Uterus (tissue), 4 donors: ENCODE results near the gene ANXA4. TPM values are rescaled to one million over a fixed set of nuclear protein-coding genes. Genes with fewer than 3 reads are reported as not detected.
A peak's percentile ranks its signal among the peaks of the same experiment; 100 is the strongest.
"Not testable (repeated sequence)": the region's sequence is repeated elsewhere in the genome, so short reads cannot be mapped to it uniquely, and the experiment has no call there.

Source experiments
- DNase-seq, 2 donors: peaks; one replicate each; pipeline ENCODE4 v3.0.0-alpha.2; 2019 to 2020
- H3K27ac ChIP-seq, 2 donors: fragments of 200-600 bp; sonication (generic); 1 replicate in 1 of 2; 2 replicates in 1 of 2; pipeline ENCODE4 v1.5.1; 2016 to 2018
- H3K27me3 ChIP-seq, 2 donors: fragments of 200-600 bp; sonication (generic); one replicate each; pipeline ENCODE4 v1.5.1; 2018 to 2019; ENCODE audit warnings: control low read depth in 1 of 2
- H3K36me3 ChIP-seq, 2 donors: fragments of 200-600 bp; sonication (generic); one replicate each; pipeline ENCODE4 v1.5.1; 2019; ENCODE audit warnings: control low read depth in 1 of 2
- H3K4me1 ChIP-seq, 2 donors: fragments of 200-600 bp; sonication (generic); one replicate each; pipeline ENCODE4 v1.5.1; 2018 to 2019; ENCODE audit warnings: control low read depth in 1 of 2
- H3K4me3 ChIP-seq, 2 donors: fragments of 200-600 bp; sonication (generic); 1 replicate in 1 of 2; 2 replicates in 1 of 2; pipeline ENCODE4 v1.5.1; 2018 to 2019; ENCODE audit warnings: mild to moderate bottlenecking in 1 of 2
- H3K9me3 ChIP-seq, 2 donors: fragments of 200-600 bp; sonication (generic); one replicate each; pipeline ENCODE4 v1.5.1; 2019; ENCODE audit warnings: control low read depth in 1 of 2
- CTCF ChIP-seq, 4 experiments: fragments of 200-600 bp in 2 of 4; fragments of 450-650 bp in 2 of 4; sonication (generic) in 2 of 4; IDR thresholded peaks; one replicate each; pipeline ENCODE4 v1.5.1; 2016 to 2019; ENCODE audit warnings: antibody characterized with exemption in 4 of 4, mild to moderate bottlenecking in 2 of 4, moderate library complexity in 1 of 4
- POLR2A ChIP-seq, 2 donors: fragments of 450-650 bp; IDR thresholded peaks; one replicate each; pipeline ENCODE4 v1.6.1; 2016; ENCODE audit warnings: antibody characterized with exemption in 2 of 2, mild to moderate bottlenecking in 1 of 2, moderate library complexity in 1 of 2
- intact Hi-C: fragments of 100-400 bp; cut with DNase I; formaldehyde crosslinking; loops from one replicate; pipeline ENCODE4 v1.15.1; 2023; ENCODE audit warnings: low total_unique reads
- total RNA-seq, 4 donors: library from RNA; depleted of rRNA in 3 of 4; stranded (reverse); fragments of >200 nt in 3 of 4; gene quantifications; one replicate each; pipeline versions ENCODE4 v1.1.0 to v1.2.4, GENCODE V29; 2014 to 2023
- donor health status: DM: yes; HTN: yes; CAD: no.

ANXA4 gene
- total RNA-seq, 4 donors from 2014 or later: 17.4 to 78.5 (median 32.4) TPM

DNA sequence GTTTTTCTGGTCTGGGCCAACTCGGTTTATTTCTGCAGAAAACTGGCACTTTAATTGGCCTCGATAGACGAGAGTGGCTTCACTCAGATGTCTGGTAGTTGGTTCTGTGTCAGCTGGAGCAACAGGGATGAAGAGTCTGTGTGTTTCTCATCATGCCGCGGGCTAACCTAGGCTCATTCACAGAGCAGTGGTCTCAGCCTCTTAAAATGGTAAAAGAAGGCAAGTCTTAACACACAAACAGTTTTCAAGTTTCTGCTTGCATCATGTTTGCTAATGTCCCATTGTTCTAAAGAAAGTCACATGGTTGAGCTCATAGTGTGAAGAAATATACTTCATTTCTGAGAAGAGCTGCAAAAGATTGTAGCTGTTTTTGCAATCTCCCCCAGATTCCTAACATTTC lies 37.5 kb upstream of the ANXA4 start:
- Histone ChIP-seq H3K27me3 (no peaks in the 10 kb centered on the region), H3K4me3 (no peak overlapping the region), H3K27ac (no peak overlapping the region), H3K9me3 (no peaks in the 10 kb centered on the region), H3K36me3 (no peaks in the 10 kb centered on the region), H3K4me1 (no peaks in the 10 kb centered on the region)
- TF ChIP-seq POLR2A (IDR thresholded peaks at IDR 0.05) (no peak), CTCF (IDR thresholded peaks at IDR 0.05) (no peak)
- intact Hi-C loops: no loop called here
- no peak for DNase-seq

DNA sequence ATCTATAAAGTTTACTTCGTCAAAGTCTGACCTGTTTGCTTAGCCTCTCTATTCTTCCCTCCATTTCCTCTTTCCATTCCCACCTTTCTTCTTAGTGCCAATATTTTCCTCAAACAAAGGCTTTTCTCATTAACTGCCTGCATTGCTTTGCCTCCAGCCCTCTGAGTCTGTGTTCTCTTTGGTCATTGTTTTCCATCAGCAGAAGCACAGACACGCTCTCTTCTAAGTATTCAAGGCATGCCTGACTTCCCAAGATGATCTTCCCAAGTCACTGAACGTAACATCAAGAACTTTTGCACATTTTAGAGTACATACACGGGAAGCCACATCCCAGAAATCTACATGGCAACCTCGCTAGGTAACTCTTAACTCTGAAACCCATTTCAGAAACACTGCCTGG lies 32.6 kb upstream of the ANXA4 start:
- intact Hi-C loops: no loop called here
- Histone ChIP-seq H3K4me3 (no peak overlapping the region), H3K36me3 (no peaks in the 10 kb centered on the region), H3K27me3 (no peaks in the 10 kb centered on the region), H3K4me1 (no peaks in the 10 kb centered on the region), H3K27ac (no peak overlapping the region), H3K9me3 (no peaks in the 10 kb centered on the region)
- no peak for DNase-seq
- TF ChIP-seq POLR2A (IDR thresholded peaks at IDR 0.05) (no peak), CTCF (IDR thresholded peaks at IDR 0.05) (no peak)

DNA sequence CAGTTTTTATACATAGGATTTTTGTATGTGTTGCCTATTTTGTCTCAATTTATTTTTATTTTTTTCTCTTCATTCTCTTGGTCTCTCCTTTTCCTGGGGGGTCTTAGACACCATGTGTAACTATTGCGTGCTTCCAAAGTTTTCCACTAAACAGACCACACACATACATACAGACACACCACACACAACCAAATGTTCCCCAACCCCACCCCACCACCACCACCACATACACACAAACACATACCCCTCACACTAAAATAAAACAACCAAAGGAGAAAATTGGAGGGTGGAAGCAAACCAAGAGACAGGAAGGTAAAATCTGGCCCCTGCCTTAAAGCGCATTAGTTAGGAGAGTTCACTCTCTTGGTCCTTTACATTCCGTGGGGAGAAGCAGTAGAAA lies 30.0 kb upstream of the ANXA4 start:
- Histone ChIP-seq H3K36me3 (no peaks in the 10 kb centered on the region), H3K4me3 (no peak overlapping the region), H3K4me1 (no peaks in the 10 kb centered on the region), H3K27ac (no peak overlapping the region), H3K9me3 (no peaks in the 10 kb centered on the region), H3K27me3 (no peaks in the 10 kb centered on the region)
- no peak for DNase-seq
- intact Hi-C loops: loop anchor here (5.0 kb wide), 1 partner anchor 150 kb away; no protein-coding TSS in a partner anchor
- TF ChIP-seq CTCF (IDR thresholded peaks at IDR 0.05) (no peak), POLR2A (IDR thresholded peaks at IDR 0.05) (no peak)

DNA sequence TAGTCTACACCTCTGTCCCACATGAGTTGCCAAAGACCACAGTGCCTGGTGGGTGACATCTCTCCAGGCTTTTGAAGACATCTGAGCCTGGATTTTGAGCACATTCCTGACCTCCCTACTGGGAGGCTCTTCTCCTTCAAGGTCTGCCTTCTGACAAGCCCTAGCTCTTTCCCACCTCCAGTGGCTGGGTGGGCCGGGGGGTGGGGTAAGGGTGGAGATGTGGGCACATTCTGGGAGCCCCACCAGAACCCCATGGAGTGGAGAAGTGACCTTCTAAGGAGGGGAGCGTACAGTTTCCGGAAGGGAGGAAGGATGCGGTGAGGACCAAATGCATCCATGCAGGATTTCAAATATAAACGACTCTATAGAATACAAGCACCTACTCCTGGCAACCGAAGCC lies 27.9 kb upstream of the ANXA4 start:
- Histone ChIP-seq H3K4me3 (no peak overlapping the region), H3K9me3 (no peaks in the 10 kb centered on the region), H3K36me3 (no peaks in the 10 kb centered on the region), H3K27ac (no peak overlapping the region), H3K27me3 (no peaks in the 10 kb centered on the region), H3K4me1 (no peaks in the 10 kb centered on the region)
- no peak for DNase-seq
- intact Hi-C loops: loop anchor here (5.0 kb wide), 1 partner anchor 152 kb away; no protein-coding TSS in a partner anchor
- no peak for TF ChIP-seq POLR2A (IDR thresholded peaks at IDR 0.05)
- TF ChIP-seq CTCF (IDR thresholded peaks at IDR 0.05): no peak

GRCh38 chr2:69714539-69715220 lies 27.3 kb upstream of the ANXA4 start:
- intact Hi-C loops: loop anchor here (5.0 kb wide), 1 partner anchor 152 kb away; no protein-coding TSS in a partner anchor
- not testable (repeated sequence) for H3K4me3 ChIP-seq, H3K9me3 ChIP-seq, H3K36me3 ChIP-seq, H3K27me3 ChIP-seq, H3K4me1 ChIP-seq, H3K27ac ChIP-seq
- DNase-seq: peak; percentile 83 to 89
- peak; percentile 74 to 76 (median 74) for TF ChIP-seq CTCF (IDR thresholded peaks at IDR 0.05)
